Tibial nerve (tissue), 4 donors: ENCODE results near the gene TEF.

Experiments used
- EP300 ChIP-seq, 2 donors: sonication (generic); formaldehyde crosslinking; IDR thresholded peaks; one replicate each; pipeline ENCODE4 v1.6.1; 2017; ENCODE audit warnings: antibody characterized with exemption in 2 of 2, mild to moderate bottlenecking in 1 of 2
- POLR2A ChIP-seq, 2 donors: fragments of 450-650 bp; IDR thresholded peaks; one replicate each; pipeline ENCODE4 v1.6.1; 2017; ENCODE audit warnings: antibody characterized with exemption in 2 of 2, mild to moderate bottlenecking in 2 of 2, moderate library complexity in 2 of 2
- TF ChIP-seq, protein P1 (sequence below), 5 experiments: fragments of 200-600 bp in 3 of 5; fragments of 450-650 bp in 2 of 5; sonication (generic) in 3 of 5; IDR thresholded peaks; one replicate each; pipeline ENCODE4 v1.5.1; 2016 to 2019; ENCODE audit warnings: antibody characterized with exemption in 5 of 5, mild to moderate bottlenecking in 3 of 5, moderate library complexity in 2 of 5

DNA sequence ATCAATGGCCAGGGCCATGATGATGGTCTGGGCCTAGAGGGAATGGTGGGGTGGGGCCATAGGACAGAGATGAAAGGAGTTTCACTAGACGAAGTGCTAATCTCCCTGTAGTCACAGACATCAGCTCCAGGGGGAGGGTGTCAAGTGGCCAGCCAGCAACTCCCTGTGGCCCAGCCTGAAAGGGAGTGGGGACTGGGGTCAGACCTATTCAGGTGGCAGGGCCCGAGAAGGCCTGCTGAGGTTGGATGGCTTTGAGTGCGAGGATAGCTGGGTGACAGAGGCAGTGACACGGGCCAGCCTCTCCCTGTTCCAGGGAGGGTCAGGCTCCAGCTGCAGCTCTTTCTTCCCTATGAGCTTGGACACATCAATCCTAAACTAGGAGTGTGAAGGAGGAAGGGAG lies 53.8 kb downstream of the TEF start:
- TF ChIP-seq, protein P1, sequence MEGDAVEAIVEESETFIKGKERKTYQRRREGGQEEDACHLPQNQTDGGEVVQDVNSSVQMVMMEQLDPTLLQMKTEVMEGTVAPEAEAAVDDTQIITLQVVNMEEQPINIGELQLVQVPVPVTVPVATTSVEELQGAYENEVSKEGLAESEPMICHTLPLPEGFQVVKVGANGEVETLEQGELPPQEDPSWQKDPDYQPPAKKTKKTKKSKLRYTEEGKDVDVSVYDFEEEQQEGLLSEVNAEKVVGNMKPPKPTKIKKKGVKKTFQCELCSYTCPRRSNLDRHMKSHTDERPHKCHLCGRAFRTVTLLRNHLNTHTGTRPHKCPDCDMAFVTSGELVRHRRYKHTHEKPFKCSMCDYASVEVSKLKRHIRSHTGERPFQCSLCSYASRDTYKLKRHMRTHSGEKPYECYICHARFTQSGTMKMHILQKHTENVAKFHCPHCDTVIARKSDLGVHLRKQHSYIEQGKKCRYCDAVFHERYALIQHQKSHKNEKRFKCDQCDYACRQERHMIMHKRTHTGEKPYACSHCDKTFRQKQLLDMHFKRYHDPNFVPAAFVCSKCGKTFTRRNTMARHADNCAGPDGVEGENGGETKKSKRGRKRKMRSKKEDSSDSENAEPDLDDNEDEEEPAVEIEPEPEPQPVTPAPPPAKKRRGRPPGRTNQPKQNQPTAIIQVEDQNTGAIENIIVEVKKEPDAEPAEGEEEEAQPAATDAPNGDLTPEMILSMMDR (IDR thresholded peaks at IDR 0.05), result no peak
- TF ChIP-seq EP300 (IDR thresholded peaks at IDR 0.05), result no peak
- TF ChIP-seq POLR2A (IDR thresholded peaks at IDR 0.05), result no peak
